NCI-H1092 (cell line): Measurements from ENCODE around the gene PRUNE2.

Source experiments
- DNase-seq: peaks from one replicate; lab custom pipeline; 2025; lab: John Stamatoyannopoulos, UW

The PRUNE2 gene

GRCh38 chr9:76573905-76574760, 331.8 kb downstream of the PRUNE2 start:
- DNase-seq, result no peak

- DNase-seq, result no peak
These were observed 332.5 kb downstream of the PRUNE2 start for GRCh38 chr9:76573408-76573807.

- no peak for DNase-seq
These were observed 333.8 kb downstream of the PRUNE2 start for GRCh38 chr9:76572151-76572550.

GRCh38 chr9:76571743-76572146, 334.2 kb downstream of the PRUNE2 start:
- DNase-seq, result no peak

GRCh38 chr9:76571288-76571687, 334.6 kb downstream of the PRUNE2 start:
- no peak for DNase-seq

- no peak for DNase-seq
These were observed 335.1 kb downstream of the PRUNE2 start for GRCh38 chr9:76570826-76571225.

GRCh38 chr9:76567086-76567485, 338.8 kb downstream of the PRUNE2 start:
- DNase-seq, result no peak

- no peak for DNase-seq
These were observed 341.6 kb downstream of the PRUNE2 start for GRCh38 chr9:76564297-76564696.

GRCh38 chr9:76562511-76562911, 343.4 kb downstream of the PRUNE2 start:
- DNase-seq, result no peak

GRCh38 chr9:76561900-76562299, 344.0 kb downstream of the PRUNE2 start:
- no peak for DNase-seq
